Cardiac muscle cell (in vitro differentiated cells and primary cell): Measurements from ENCODE around the gene NAV2. TPM values are rescaled to one million over a fixed set of nuclear protein-coding genes. Genes with fewer than 3 reads are reported as not detected.
A peak's percentile ranks its signal among the peaks of the same experiment; 100 is the strongest.

Experiments
- DNase-seq, 2 donors: peaks; one replicate each; pipeline versions ENCODE4 v3.0.0 to v3.0.0-alpha.2; 2010 to 2017; ENCODE audit warnings: low read depth in 1 of 2, low spot score in 1 of 2
- H3K27ac ChIP-seq: fragments of 200-600 bp; sonication (generic); 2 replicates; pipeline ENCODE4 v1.5.1; 2016
- H3K27me3 ChIP-seq: fragments of 200-600 bp; sonication (generic); 2 replicates; pipeline ENCODE4 v1.6.0; 2016; ENCODE audit warnings: control low read depth
- H3K36me3 ChIP-seq: fragments of 200-600 bp; sonication (generic); 2 replicates; pipeline ENCODE4 v1.5.1; 2016; ENCODE audit warnings: control low read depth
- H3K4me1 ChIP-seq: fragments of 200-600 bp; sonication (generic); 2 replicates; pipeline ENCODE4 v1.8.1; 2017; ENCODE audit warnings: low read depth, mild to moderate bottlenecking, mixed run types
- H3K4me3 ChIP-seq: fragments of 200-600 bp; sonication (generic); 2 replicates; pipeline ENCODE4 v1.5.1; 2016; ENCODE audit warnings: mild to moderate bottlenecking
- H3K9me3 ChIP-seq: fragments of 200-600 bp; sonication (generic); 2 replicates; pipeline ENCODE4 v1.5.1; 2017; ENCODE audit warnings: low read depth, mild to moderate bottlenecking, control low read depth
- CTCF ChIP-seq: IDR thresholded peaks from 2 replicates; pipeline ENCODE4 v1.5.1; 2012; ENCODE audit warnings: low read depth, mild to moderate bottlenecking, low read length
- polyA plus RNA-seq: library from polyadenylated mRNA; unstranded; fragments of >200 nt; fragmentation: Nextera tagmentation; extraction: Ambion mirVana; gene quantifications from 2 replicates; pipeline ENCODE4 v1.2.1, GENCODE V29; 2016
- total RNA-seq: library from RNA; depleted of rRNA; stranded (reverse); fragments of >200 nt; gene quantifications from 2 replicates; pipeline ENCODE4 v1.2.3, GENCODE V29; 2016

Gene NAV2
- total and polyA plus RNA-seq, 2 experiments from 2014 or later = 113 to 164 TPM

- no peak for DNase-seq
- peaks cover 31% of the 10 kb centered on the region for H3K4me1 ChIP-seq
- H3K9me3 ChIP-seq = no peaks in the 10 kb centered on the region
- peak overlapping the region; percentile 8 for H3K27ac ChIP-seq
- no peak overlapping the region for H3K4me3 ChIP-seq
- H3K27me3 ChIP-seq = no peaks in the 10 kb centered on the region
- no peaks in the 10 kb centered on the region for H3K36me3 ChIP-seq
- no peak for TF ChIP-seq CTCF
Measured at GRCh38 chr11:19962053-19962800, 249.6 kb downstream of the NAV2 start.

GRCh38 chr11:19962801-19963175 is 250.2 kb downstream of the NAV2 start:
- H3K27me3 ChIP-seq = no peaks in the 10 kb centered on the region
- no peak overlapping the region for H3K4me3 ChIP-seq
- H3K9me3 ChIP-seq = no peaks in the 10 kb centered on the region
- no peaks in the 10 kb centered on the region for H3K36me3 ChIP-seq
- TF ChIP-seq CTCF = no peak
- peak overlapping the region; percentile 8 for H3K27ac ChIP-seq
- DNase-seq = peak in 1 of 2 donors; percentile 46
- peaks cover 26% of the 10 kb centered on the region for H3K4me1 ChIP-seq

GRCh38 chr11:19963697-19964387 is 251.2 kb downstream of the NAV2 start:
- no peaks in the 10 kb centered on the region for H3K36me3 ChIP-seq
- H3K27me3 ChIP-seq = no peaks in the 10 kb centered on the region
- DNase-seq = no peak
- H3K27ac ChIP-seq = peak overlapping the region; percentile 49
- no peak overlapping the region for H3K4me3 ChIP-seq
- no peak for TF ChIP-seq CTCF
- no peaks in the 10 kb centered on the region for H3K9me3 ChIP-seq
- peaks cover 26% of the 10 kb centered on the region for H3K4me1 ChIP-seq

GRCh38 chr11:19966441-19966840 is 253.8 kb downstream of the NAV2 start:
- H3K27ac ChIP-seq = no peak overlapping the region
- no peak for DNase-seq
- H3K4me3 ChIP-seq = no peak overlapping the region
- no peak for TF ChIP-seq CTCF
- H3K36me3 ChIP-seq = no peaks in the 10 kb centered on the region
- peaks cover 22% of the 10 kb centered on the region for H3K4me1 ChIP-seq
- H3K27me3 ChIP-seq = no peaks in the 10 kb centered on the region
- no peaks in the 10 kb centered on the region for H3K9me3 ChIP-seq

GRCh38 chr11:19966927-19967326 is 254.3 kb downstream of the NAV2 start:
- H3K4me1 ChIP-seq = peaks cover 23% of the 10 kb centered on the region
- H3K9me3 ChIP-seq = no peaks in the 10 kb centered on the region
- H3K27me3 ChIP-seq = no peaks in the 10 kb centered on the region
- no peak overlapping the region for H3K4me3 ChIP-seq
- no peak for DNase-seq
- TF ChIP-seq CTCF = no peak
- H3K27ac ChIP-seq = no peak overlapping the region
- H3K36me3 ChIP-seq = no peaks in the 10 kb centered on the region
